Neural crest cell (in vitro differentiated cells): ENCODE data around the gene MPEG1. TPM values are rescaled to one million over a fixed set of nuclear protein-coding genes. Genes with fewer than 3 reads are reported as not detected.

Source experiments
- DNase-seq: peaks from one replicate; pipeline ENCODE4 v3.0.0; 2021; ENCODE audit warnings: low read depth, mixed read lengths, low spot score
- H3K27ac Mint-ChIP-seq: one replicate; pipeline ENCODE4 v1.8.0; 2021; ENCODE audit warnings: mild to moderate bottlenecking, mixed read lengths; ENCODE audit not compliant: unreplicated experiment
- H3K27me3 Mint-ChIP-seq: 2 replicates; pipeline ENCODE4 v1.8.0; 2021; ENCODE audit warnings: low read depth, mild to moderate bottlenecking, mixed read lengths
- H3K36me3 Mint-ChIP-seq: 2 replicates; pipeline ENCODE4 v1.8.0; 2021; ENCODE audit warnings: low read depth, mild to moderate bottlenecking, mixed read lengths
- H3K4me1 Mint-ChIP-seq: 2 replicates; pipeline ENCODE4 v1.8.0; 2021; ENCODE audit warnings: mixed read lengths
- H3K4me3 Mint-ChIP-seq: one replicate; pipeline ENCODE4 v1.8.0; 2021; ENCODE audit warnings: mild to moderate bottlenecking, mixed read lengths
- H3K9me3 Mint-ChIP-seq: 2 replicates; pipeline ENCODE4 v1.8.0; 2021; ENCODE audit warnings: mixed read lengths
- long read RNA-seq: library from polyadenylated mRNA; unstranded; transcript quantifications from one replicate; pipeline ENCODE4 v2.0.0, GENCODE V29; 2020
- total RNA-seq: library from RNA; stranded (reverse); gene quantifications from 2 replicates; pipeline ENCODE4 v1.2.1, GENCODE V29; 2021
- TF ChIP-seq, protein P1 (sequence below): fragments of 200-600 bp; sonication (generic); conservative IDR thresholded peaks from 2 replicates; pipeline ENCODE4 v1.5.0; 2021; ENCODE audit warnings: antibody characterized with exemption, mild to moderate bottlenecking

The MPEG1 gene
- total RNA-seq: not detected in 2 replicates
- long read RNA-seq, full-length matches to known transcripts: 1 of 1 reads
- long read RNA-seq, partial matches to known transcripts: 0 of 1 reads
- long read RNA-seq, other reads (novel, unspliced or antisense): 0 of 1 reads

DNA sequence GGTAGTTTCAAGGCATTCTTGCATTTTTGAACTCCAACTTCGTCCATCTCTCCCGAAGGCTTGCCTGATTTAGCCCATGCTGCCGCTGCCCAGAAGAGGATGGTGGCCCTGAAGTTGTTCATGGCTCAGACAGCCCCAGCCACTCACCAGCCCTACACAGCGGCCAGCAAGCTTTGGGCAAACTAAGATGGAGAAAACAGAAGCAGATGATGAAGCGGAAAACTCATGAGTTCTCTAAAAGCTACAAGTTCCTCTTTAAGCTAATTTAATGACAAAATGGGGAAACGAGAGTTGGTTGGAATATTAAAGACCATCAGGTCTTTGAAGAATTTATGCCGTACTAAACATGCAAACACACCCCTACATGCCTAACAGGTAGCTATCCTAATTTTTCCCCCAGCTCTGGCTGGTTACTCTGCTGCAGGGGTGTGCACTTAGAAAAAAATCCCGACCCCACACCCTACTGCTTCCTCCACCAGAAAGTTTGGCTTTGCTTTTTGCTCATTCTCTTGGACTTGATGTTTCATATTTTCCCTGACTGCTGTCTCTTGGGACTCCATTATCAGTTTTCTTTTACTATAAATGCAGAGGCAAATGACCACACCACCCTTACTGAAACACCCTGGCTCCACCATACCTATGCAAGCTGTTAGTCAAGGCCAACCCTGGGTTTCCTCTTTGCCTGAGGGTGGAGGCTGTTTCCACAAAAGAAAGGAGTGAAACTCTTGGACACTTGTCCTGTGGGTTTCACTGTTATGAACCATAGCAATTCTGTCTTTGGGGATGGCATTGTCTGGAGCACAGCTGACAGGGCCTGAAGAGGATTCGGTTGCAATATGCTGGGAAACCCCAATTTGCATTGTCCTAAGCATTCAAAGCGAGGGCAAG lies at the start of gene MPEG1:
TSS of gene MPEG1 (minus strand) at position 184 of the 888 bp plus-strand sequence. CDS start at position 122, 62 bp downstream.
- Mint-ChIP-seq H3K36me3 (peaks cover 18% of the 10 kb centered on the region), H3K4me1 (peaks cover 5% of the 10 kb centered on the region), H3K4me3 (peak within 1 kb of the TSS; percentile 50), H3K27me3 (no peaks in the 10 kb centered on the region), H3K27ac (no peak within 1 kb of the TSS), H3K9me3 (peaks cover 2% of the 10 kb centered on the region)
- DNase-seq: no peak
- TF ChIP-seq, protein P1, sequence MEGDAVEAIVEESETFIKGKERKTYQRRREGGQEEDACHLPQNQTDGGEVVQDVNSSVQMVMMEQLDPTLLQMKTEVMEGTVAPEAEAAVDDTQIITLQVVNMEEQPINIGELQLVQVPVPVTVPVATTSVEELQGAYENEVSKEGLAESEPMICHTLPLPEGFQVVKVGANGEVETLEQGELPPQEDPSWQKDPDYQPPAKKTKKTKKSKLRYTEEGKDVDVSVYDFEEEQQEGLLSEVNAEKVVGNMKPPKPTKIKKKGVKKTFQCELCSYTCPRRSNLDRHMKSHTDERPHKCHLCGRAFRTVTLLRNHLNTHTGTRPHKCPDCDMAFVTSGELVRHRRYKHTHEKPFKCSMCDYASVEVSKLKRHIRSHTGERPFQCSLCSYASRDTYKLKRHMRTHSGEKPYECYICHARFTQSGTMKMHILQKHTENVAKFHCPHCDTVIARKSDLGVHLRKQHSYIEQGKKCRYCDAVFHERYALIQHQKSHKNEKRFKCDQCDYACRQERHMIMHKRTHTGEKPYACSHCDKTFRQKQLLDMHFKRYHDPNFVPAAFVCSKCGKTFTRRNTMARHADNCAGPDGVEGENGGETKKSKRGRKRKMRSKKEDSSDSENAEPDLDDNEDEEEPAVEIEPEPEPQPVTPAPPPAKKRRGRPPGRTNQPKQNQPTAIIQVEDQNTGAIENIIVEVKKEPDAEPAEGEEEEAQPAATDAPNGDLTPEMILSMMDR: no peak

DNA sequence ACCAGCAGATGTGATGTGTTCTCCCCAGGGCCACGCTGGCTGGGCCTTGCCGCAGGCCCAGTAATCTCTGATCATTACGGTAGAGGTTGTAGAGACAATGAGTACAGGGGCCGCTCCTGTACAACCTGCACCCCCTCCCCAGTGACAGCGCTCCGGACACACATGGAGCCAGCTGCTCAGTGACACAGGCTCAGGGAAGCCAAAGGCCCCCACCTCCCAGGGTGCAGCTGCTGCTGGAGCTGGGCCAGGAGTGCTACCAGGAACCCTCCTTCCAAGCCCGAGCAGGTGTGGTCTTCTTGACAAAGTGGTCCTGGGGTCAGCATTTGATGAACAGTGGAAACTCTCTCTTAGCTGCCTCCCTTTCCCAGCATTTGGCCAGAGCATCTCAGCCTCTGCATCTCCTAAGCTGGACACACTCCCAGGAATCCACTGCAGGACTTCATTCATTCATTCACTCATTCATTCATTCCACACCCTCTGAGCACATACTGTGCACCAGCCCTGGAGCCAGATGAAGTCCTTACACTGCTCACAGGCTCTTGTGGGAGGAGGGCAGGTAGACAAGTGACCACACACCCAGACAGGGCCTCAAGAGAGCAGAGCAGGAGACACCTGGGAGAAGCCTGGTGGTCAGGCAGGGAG lies 49.6 kb upstream of the MPEG1 start:
- TF ChIP-seq, protein P1: no peak
- no peak for DNase-seq
- no peak overlapping the region for H3K27ac Mint-ChIP-seq
- H3K9me3 Mint-ChIP-seq: no peaks in the 10 kb centered on the region
- peaks cover 3% of the 10 kb centered on the region for H3K4me1 Mint-ChIP-seq
- H3K4me3 Mint-ChIP-seq: no peak overlapping the region
- H3K27me3 Mint-ChIP-seq: no peaks in the 10 kb centered on the region
- H3K36me3 Mint-ChIP-seq: no peaks in the 10 kb centered on the region

- Mint-ChIP-seq H3K27me3 (no peaks in the 10 kb centered on the region), H3K4me1 (no peaks in the 10 kb centered on the region), H3K36me3 (no peaks in the 10 kb centered on the region), H3K9me3 (no peaks in the 10 kb centered on the region), H3K4me3 (no peak overlapping the region), H3K27ac (no peak overlapping the region)
- no peak for DNase-seq
- TF ChIP-seq, protein P1: no peak
Observed at GRCh38 chr11:59261150-59261549, 48.4 kb upstream of the MPEG1 start.

DNA sequence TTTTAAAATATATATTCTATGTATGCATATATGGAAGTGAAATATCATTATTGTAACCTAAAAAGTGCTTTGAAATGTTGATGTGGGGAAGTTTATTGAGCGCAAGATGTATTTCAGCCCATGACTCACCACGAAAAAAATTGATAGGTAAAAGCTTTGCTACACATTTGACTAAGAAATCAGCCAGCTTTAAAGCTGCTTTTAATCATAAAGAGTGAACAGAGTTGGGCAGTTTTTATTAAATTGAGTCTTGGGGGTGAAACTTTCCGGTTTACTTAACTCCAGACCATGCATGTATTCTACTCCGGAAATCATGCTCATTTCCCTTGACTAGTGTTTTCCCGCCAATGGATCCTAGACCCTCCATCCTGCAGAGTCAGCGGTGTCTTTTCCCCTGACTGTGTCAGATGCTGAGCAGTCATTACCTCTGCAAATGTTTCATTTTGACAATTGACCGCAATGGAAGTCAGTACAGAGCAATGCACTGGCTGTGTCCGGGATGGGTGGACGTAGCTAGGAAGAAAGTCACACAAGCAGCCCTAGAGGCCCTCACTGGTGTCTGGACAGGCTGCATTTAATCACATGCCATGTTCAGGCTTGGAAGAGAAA lies 47.2 kb upstream of the MPEG1 start:
- H3K27me3 Mint-ChIP-seq: no peaks in the 10 kb centered on the region
- TF ChIP-seq, protein P1: no peak
- H3K4me1 Mint-ChIP-seq: no peaks in the 10 kb centered on the region
- no peaks in the 10 kb centered on the region for H3K36me3 Mint-ChIP-seq
- no peak for DNase-seq
- H3K4me3 Mint-ChIP-seq: no peak overlapping the region
- no peaks in the 10 kb centered on the region for H3K9me3 Mint-ChIP-seq
- peak overlapping the region; percentile 57 for H3K27ac Mint-ChIP-seq

GRCh38 chr11:59259047-59259446 lies 46.3 kb upstream of the MPEG1 start:
- Mint-ChIP-seq H3K36me3 (no peaks in the 10 kb centered on the region), H3K4me3 (no peak overlapping the region)

More at GRCh38 chr11:59259047-59259446, 46.3 kb upstream of the MPEG1 start:
- TF ChIP-seq, protein P1: no peak
- H3K27ac Mint-ChIP-seq: no peak overlapping the region
- H3K4me1 Mint-ChIP-seq: no peaks in the 10 kb centered on the region
- no peaks in the 10 kb centered on the region for H3K9me3 Mint-ChIP-seq
- no peaks in the 10 kb centered on the region for H3K27me3 Mint-ChIP-seq
- no peak for DNase-seq
